Measurements from ENCODE around the gene OR9G1. TPM values are rescaled to one million over a fixed set of nuclear protein-coding genes. Genes with fewer than 3 reads are reported as not detected.
"Not testable (repeated sequence)": the region's sequence is repeated elsewhere in the genome, so short reads cannot be mapped to it uniquely, and the experiment has no call there.

The OR9G1 gene, protein sequence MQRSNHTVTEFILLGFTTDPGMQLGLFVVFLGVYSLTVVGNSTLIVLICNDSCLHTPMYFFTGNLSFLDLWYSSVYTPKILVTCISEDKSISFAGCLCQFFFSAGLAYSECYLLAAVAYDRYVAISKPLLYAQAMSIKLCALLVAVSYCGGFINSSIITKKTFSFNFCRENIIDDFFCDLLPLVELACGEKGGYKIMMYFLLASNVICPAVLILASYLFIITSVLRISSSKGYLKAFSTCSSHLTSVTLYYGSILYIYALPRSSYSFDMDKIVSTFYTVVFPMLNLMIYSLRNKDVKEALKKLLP
- not detected in 2 replicates for total RNA-seq

DNA sequence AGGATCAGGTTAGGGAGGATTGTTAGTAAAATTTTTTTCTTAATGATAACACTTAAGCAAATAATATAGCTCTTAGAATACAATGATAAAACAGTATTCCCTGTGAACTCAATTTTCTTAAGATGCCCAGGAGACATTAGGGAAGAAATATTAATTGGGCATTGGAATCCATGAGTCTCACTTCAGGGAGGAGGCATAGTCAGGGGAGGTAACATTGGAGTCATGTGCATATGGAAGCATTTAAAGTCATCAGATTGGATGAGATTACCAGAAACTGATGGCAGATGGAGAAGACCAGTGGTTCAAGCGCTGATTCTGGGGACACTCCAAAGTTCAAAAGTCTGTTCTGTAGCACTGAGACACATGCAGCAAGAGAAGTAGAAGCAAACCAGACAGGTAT lies at the start of gene OR9G1:
Gene OR9G1, plus strand, starts transcription at position 301 of the 400 bp plus-strand sequence. CDS start 1,293 bp downstream, outside the sequence.
- Mint-ChIP-seq H3K27me3 (ENCODE audit: low read depth) (no peaks in the 10 kb centered on the region), H3K4me1 (ENCODE audit: low read depth) (no peaks in the 10 kb centered on the region), H3K4me3 (ENCODE audit: low read depth) (no peak within 1 kb of the TSS), H3K9me3 (peaks cover 20% of the 10 kb centered on the region), H3K27ac (no peak within 1 kb of the TSS), H3K36me3 (ENCODE audit: low read depth) (no peaks in the 10 kb centered on the region)
- DNase-seq (ENCODE audit: low spot score) = no peak
- intact Hi-C loops (cut with micrococcal nuclease) = no loop called here

DNA sequence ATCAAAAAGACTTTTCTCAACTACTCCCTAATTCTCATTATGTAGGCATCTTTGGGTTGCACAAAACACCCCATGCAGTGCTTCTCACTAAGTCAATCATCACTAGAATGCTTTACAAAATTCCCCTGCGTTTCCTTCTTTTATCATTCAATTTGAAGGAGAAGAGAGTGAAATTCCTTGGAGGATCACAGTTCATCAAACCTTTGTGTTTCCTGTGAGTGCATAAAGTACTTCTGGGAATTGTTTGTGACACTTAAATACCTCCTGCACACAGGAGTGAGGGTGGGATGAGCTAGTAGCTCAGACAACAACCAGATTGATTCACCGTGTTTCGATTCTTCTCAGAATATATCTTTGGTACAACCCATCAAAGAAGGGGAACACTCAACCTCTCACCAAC lies 39.1 kb upstream of the OR9G1 start:
- no peaks in the 10 kb centered on the region for H3K27me3 Mint-ChIP-seq (ENCODE audit: low read depth)
- H3K9me3 Mint-ChIP-seq = peaks cover 16% of the 10 kb centered on the region
- no peak overlapping the region for H3K27ac Mint-ChIP-seq
- intact Hi-C loops (cut with micrococcal nuclease) = no loop called here
- H3K36me3 Mint-ChIP-seq (ENCODE audit: low read depth) = no peaks in the 10 kb centered on the region
- no peaks in the 10 kb centered on the region for H3K4me1 Mint-ChIP-seq (ENCODE audit: low read depth)
- no peak for DNase-seq (ENCODE audit: low spot score)
- no peak overlapping the region for H3K4me3 Mint-ChIP-seq (ENCODE audit: low read depth)

DNA sequence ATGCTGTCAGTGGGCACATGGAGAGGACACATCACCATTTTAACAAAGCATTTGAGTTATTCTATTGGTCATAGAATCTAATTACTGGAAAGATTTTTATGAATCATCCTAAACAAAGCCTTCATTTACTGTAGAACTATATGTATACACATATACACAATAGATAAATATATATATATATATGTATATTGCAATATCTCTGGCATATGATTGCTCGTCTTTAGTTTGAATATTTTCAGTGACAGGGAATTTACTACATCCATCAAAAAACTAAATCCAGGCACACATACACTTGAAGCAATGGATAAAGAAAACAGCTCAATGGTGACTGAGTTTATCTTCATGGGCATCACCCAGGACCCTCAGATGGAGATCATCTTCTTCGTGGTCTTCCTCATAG lies 35.5 kb upstream of the OR9G1 start, which contains the start of gene OR5AR1:
Gene OR5AR1, plus strand, starts transcription at position 301 of the 400 bp plus-strand sequence. Its CDS starts 0 bp downstream, at position 301.
- no peak for DNase-seq (ENCODE audit: low spot score)
- intact Hi-C loops (cut with micrococcal nuclease) = no loop called here
- H3K27ac Mint-ChIP-seq = no peak within 1 kb of the TSS
- no peaks in the 10 kb centered on the region for H3K36me3 Mint-ChIP-seq (ENCODE audit: low read depth)
- no peaks in the 10 kb centered on the region for H3K27me3 Mint-ChIP-seq (ENCODE audit: low read depth)
- no peaks in the 10 kb centered on the region for H3K4me1 Mint-ChIP-seq (ENCODE audit: low read depth)
- no peak within 1 kb of the TSS for H3K4me3 Mint-ChIP-seq (ENCODE audit: low read depth)
- peaks cover 10% of the 10 kb centered on the region for H3K9me3 Mint-ChIP-seq

DNA sequence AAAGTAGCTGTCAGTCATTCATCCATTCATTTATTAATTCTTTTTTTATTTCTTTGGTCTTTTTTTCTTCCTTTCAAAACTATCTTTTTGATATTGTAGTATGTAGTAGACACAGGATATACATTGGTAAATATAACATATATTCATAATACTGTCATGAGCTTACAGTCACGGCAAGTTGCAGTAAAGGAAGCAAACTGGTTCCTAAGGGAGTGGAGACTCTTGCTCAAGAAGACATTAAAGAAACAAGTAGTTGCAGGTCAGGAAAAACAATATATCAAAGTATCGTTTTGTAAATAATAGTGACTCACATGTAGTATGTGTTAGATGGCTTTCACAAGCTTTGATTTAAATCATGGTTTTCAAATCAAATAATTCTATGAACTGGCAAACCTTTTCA lies 27.9 kb upstream of the OR9G1 start:
- Mint-ChIP-seq H3K4me3 (ENCODE audit: low read depth) (no peak overlapping the region), H3K4me1 (ENCODE audit: low read depth) (no peaks in the 10 kb centered on the region), H3K27me3 (ENCODE audit: low read depth) (no peaks in the 10 kb centered on the region), H3K27ac (no peak overlapping the region), H3K9me3 (peaks cover 6% of the 10 kb centered on the region), H3K36me3 (ENCODE audit: low read depth) (no peaks in the 10 kb centered on the region)
- intact Hi-C loops (cut with micrococcal nuclease) = no loop called here
- no peak for DNase-seq (ENCODE audit: low spot score)

DNA sequence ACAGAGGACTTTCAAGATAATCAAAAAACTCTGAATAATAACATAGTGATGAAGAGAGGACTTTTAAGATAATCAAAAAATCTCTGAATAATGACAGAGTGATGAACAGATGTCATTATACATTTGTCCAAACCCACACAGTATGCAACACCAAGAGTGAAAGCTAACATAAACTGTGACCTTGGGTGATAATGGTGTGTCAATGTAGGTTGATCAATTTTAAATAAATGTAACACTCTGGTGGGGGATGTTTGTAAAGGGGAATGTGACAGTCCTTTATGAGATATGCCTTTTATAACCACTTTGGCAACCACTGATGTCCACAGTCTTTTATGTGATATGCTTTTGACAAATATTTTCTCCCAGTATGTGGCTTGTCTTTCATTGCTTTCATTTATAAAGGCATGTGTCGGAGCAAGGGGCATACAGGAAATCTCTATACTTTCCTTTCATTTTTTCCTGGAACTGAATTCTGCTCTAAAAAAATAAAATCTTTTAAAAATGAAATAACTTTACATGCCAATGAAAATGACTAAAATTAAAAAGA lies 10.3 kb upstream of the OR9G1 start:
- no peak for DNase-seq (ENCODE audit: low spot score)

DNA sequence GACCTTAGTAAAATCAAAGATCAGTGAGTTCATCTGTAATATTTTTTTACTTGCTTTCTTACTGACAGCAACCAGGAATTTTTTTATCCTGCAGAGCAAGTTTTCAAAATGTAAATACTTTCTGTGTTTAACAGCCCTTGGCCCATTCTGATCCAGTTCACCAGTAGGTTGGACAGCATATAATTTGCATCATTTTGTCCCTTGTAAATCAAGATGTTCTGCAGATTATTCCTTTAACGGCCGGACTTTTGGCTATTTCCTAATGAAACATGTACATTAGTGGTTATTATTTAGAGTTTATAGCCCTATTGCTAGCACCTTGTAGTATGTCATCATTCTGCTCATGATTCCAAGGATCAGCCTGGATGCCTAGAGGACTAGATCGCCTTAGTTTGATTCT lies 7.7 kb upstream of the OR9G1 start:
- H3K9me3 Mint-ChIP-seq; H3K27ac Mint-ChIP-seq; H3K27me3 Mint-ChIP-seq (ENCODE audit: low read depth); DNase-seq (ENCODE audit: low spot score); intact Hi-C loops (cut with micrococcal nuclease); H3K4me3 Mint-ChIP-seq (ENCODE audit: low read depth); H3K36me3 Mint-ChIP-seq (ENCODE audit: low read depth); H3K4me1 Mint-ChIP-seq (ENCODE audit: low read depth): not testable (repeated sequence)

More for the DNA sequence above, 10.3 kb upstream of the OR9G1 start:
- Mint-ChIP-seq H3K36me3 (ENCODE audit: low read depth) (no peaks in the 10 kb centered on the region), H3K4me3 (ENCODE audit: low read depth) (no peak overlapping the region), H3K27me3 (ENCODE audit: low read depth) (no peaks in the 10 kb centered on the region), H3K27ac (no peak overlapping the region), H3K9me3 (peaks cover 15% of the 10 kb centered on the region), H3K4me1 (ENCODE audit: low read depth) (no peaks in the 10 kb centered on the region)
- intact Hi-C loops (cut with micrococcal nuclease) = no loop called here

DNA sequence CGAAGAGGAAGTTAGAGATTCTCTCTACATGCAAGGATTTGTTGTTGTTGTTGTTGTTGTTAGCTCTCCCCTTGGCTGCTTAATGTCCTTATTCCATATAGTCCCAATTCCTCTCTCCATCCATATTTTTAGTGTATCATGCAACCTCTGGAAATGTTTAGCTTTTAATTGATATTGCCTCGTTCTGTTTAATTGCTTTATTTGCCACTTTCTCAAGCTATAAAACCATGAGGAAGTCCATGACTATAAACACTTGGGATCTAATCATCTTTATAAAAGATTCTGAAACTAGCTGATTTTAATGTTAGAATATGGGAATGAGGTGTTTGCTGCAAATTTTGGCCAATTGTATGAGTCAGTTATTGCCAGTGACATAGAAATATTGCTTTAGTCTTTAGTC lies 5.5 kb upstream of the OR9G1 start:
- Mint-ChIP-seq H3K27me3 (ENCODE audit: low read depth) (no peaks in the 10 kb centered on the region), H3K4me1 (ENCODE audit: low read depth) (no peaks in the 10 kb centered on the region), H3K27ac (no peak overlapping the region), H3K4me3 (ENCODE audit: low read depth) (no peak overlapping the region), H3K36me3 (ENCODE audit: low read depth) (no peaks in the 10 kb centered on the region), H3K9me3 (peaks cover 4% of the 10 kb centered on the region)
- no peak for DNase-seq (ENCODE audit: low spot score)
- intact Hi-C loops (cut with micrococcal nuclease) = no loop called here

DNA sequence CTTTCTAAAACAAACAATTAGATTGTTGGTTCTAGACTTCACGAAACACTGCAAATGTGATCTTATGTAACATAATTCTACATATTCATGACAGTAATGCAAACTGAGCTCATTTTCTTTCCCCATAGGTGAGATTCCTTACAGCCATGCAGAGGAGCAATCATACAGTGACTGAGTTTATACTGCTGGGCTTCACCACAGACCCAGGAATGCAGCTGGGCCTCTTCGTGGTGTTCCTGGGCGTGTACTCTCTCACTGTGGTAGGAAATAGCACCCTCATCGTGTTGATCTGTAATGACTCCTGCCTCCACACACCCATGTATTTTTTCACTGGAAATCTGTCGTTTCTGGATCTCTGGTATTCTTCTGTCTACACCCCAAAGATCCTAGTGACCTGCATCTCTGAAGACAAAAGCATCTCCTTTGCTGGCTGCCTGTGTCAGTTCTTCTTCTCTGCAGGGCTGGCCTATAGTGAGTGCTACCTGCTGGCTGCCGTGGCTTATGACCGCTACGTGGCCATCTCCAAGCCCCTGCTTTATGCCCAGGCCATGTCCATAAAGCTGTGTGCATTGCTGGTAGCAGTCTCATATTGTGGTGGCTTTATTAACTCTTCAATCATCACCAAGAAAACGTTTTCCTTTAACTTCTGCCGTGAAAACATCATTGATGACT lies 1.5 kb downstream of the OR9G1 start:
- intact Hi-C loops (cut with micrococcal nuclease) = no loop called here
- Mint-ChIP-seq H3K27ac (no peak overlapping the region), H3K4me1 (ENCODE audit: low read depth) (no peaks in the 10 kb centered on the region), H3K36me3 (ENCODE audit: low read depth) (no peaks in the 10 kb centered on the region), H3K27me3 (ENCODE audit: low read depth) (no peaks in the 10 kb centered on the region), H3K9me3 (peaks cover 20% of the 10 kb centered on the region), H3K4me3 (ENCODE audit: low read depth) (no peak overlapping the region)
- no peak for DNase-seq (ENCODE audit: low spot score)

DNA sequence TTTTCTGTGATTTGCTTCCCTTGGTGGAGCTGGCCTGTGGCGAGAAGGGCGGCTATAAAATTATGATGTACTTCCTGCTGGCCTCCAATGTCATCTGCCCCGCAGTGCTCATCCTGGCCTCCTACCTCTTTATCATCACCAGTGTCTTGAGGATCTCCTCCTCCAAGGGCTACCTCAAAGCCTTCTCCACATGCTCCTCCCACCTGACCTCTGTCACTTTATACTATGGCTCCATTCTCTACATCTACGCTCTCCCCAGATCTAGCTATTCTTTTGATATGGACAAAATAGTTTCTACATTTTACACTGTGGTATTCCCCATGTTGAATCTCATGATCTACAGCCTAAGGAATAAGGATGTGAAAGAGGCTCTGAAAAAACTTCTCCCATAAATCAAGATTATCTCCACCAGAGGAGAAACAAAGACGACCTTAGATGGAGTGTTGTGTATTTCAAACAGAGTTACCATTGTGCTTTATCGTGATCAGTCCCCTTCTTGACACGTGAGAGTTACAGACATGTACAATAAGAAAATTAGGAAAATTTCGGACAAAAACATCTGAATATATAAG lies 2.1 kb downstream of the OR9G1 start:
- no peak overlapping the region for H3K4me3 Mint-ChIP-seq (ENCODE audit: low read depth)
- DNase-seq (ENCODE audit: low spot score) = no peak
- intact Hi-C loops (cut with micrococcal nuclease) = no loop called here
- H3K27me3 Mint-ChIP-seq (ENCODE audit: low read depth) = no peaks in the 10 kb centered on the region
- H3K4me1 Mint-ChIP-seq (ENCODE audit: low read depth) = no peaks in the 10 kb centered on the region
- H3K9me3 Mint-ChIP-seq = peaks cover 20% of the 10 kb centered on the region
- H3K27ac Mint-ChIP-seq = no peak overlapping the region
- H3K36me3 Mint-ChIP-seq (ENCODE audit: low read depth) = no peaks in the 10 kb centered on the region

DNA sequence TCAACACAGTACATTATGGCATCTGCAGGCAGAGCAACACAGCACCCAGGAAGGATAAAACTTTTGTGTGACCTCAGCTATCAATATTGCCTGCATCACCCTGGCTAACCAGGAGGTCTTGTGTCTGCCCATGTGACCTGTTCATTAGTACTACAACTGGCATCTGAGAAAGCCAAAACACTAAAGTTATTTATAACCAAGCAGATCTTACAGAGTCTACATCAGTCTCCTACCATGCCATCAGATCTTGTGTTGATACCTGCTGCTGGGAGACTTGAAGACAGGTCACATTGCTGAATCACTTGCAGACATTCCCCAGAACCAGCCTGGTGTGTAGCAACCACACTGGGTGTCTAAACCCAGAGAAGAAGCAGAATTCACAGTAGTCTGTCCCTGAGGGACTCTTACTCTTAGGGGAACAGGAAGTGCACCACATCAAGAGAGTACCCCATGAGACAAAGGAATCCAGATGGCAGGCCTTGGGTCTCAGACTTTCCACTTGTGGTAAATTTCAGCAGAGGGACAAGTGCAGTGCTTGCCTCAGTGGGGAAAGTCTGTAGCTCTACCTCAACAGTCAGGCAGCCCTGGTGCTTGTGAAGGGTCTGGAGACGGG lies 7.0 kb downstream of the OR9G1 start:
- Mint-ChIP-seq H3K27me3 (ENCODE audit: low read depth) (no peaks in the 10 kb centered on the region), H3K27ac (no peak overlapping the region), H3K4me3 (ENCODE audit: low read depth) (no peak overlapping the region), H3K4me1 (ENCODE audit: low read depth) (no peaks in the 10 kb centered on the region), H3K9me3 (peaks cover 19% of the 10 kb centered on the region), H3K36me3 (ENCODE audit: low read depth) (no peaks in the 10 kb centered on the region)
- intact Hi-C loops (cut with micrococcal nuclease) = no loop called here
- DNase-seq (ENCODE audit: low spot score) = no peak

DNA sequence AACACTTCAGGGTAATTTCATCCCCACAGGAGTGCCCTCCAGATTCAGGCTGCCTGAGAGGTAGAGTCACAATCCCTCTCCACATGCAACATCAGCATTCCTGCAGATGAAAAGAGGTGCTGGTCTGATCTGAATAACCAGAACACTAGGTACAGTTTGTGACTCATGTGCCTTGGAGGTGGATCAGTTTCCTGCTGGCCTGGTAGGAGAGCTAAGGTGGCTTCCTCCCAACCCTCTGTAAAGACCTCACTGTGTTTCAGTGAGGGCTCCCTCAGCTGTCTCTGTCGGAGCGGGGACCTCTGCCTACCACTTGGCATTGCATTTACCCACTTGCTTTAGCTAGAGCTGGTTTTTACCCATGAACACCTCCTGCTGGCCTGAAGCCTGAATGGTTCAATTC lies 7.6 kb downstream of the OR9G1 start:
- no peaks in the 10 kb centered on the region for H3K4me1 Mint-ChIP-seq (ENCODE audit: low read depth)
- no peak overlapping the region for H3K4me3 Mint-ChIP-seq (ENCODE audit: low read depth)
- H3K36me3 Mint-ChIP-seq (ENCODE audit: low read depth) = no peaks in the 10 kb centered on the region
- intact Hi-C loops (cut with micrococcal nuclease) = no loop called here
- no peaks in the 10 kb centered on the region for H3K27me3 Mint-ChIP-seq (ENCODE audit: low read depth)
- no peak for DNase-seq (ENCODE audit: low spot score)
- no peak overlapping the region for H3K27ac Mint-ChIP-seq
- H3K9me3 Mint-ChIP-seq = peaks cover 16% of the 10 kb centered on the region

DNA sequence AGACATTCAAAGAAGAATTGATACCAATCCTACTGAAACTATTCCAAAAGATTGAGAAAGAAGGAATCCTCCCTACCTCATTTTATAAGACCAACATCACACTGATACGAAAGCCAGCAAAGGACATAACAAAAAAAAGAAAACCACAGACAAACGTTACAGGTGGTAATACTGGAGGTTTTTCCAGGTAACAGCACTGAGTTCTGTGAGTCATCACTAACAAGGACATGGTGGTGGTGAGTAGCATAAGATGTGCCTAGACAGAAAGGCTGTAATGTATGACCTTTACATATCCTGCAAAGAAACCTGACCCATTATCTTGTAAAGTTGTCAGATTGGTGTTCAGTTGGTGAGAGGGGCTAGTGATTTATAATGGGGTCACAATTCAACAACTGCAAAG lies 15.3 kb downstream of the OR9G1 start:
- no peak overlapping the region for H3K4me3 Mint-ChIP-seq (ENCODE audit: low read depth)
- H3K27ac Mint-ChIP-seq = no peak overlapping the region
- H3K9me3 Mint-ChIP-seq = peaks cover 32% of the 10 kb centered on the region
- no peak for DNase-seq (ENCODE audit: low spot score)
- no peaks in the 10 kb centered on the region for H3K36me3 Mint-ChIP-seq (ENCODE audit: low read depth)
- no peaks in the 10 kb centered on the region for H3K27me3 Mint-ChIP-seq (ENCODE audit: low read depth)
- intact Hi-C loops (cut with micrococcal nuclease) = no loop called here
- no peaks in the 10 kb centered on the region for H3K4me1 Mint-ChIP-seq (ENCODE audit: low read depth)

All from activated T-helper 2 cell treated with anti-CD3 and anti-CD28 coated beads, Interferon-gamma antibody, Interleukin-2, Interleukin-4, amounts not matched to agents 10 μg/mL and 5 μg/mL and 100 μg/mL, durations not matched to agents 14 hours and 24 hours and 36 hours (primary cell).